Measurements from ENCODE around the gene GLP2R.

The GLP2R gene

DNA sequence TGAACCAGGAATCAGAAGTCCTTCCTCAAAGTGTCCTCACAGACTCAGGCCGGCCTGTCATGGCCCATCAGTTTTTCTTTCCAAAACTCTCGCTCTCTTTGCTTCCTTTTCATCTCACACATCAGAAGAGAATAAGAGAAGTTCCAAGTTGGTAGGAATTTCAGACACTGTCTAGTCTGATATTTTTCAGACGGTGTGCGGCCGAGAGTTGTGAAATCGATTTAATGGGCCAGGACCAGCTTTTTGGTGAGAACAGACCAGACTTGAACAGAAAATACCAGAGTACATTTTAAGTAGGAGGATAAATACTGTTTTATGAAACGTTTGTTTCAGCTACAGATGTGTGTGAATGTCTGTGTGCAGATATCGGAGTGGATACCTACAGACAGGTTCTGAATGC is 104.1 kb downstream of the GLP2R start:
- no peak for DNase-seq (ENCODE audit: extremely low read depth, low read depth)
- TF ChIP-seq, protein P1, sequence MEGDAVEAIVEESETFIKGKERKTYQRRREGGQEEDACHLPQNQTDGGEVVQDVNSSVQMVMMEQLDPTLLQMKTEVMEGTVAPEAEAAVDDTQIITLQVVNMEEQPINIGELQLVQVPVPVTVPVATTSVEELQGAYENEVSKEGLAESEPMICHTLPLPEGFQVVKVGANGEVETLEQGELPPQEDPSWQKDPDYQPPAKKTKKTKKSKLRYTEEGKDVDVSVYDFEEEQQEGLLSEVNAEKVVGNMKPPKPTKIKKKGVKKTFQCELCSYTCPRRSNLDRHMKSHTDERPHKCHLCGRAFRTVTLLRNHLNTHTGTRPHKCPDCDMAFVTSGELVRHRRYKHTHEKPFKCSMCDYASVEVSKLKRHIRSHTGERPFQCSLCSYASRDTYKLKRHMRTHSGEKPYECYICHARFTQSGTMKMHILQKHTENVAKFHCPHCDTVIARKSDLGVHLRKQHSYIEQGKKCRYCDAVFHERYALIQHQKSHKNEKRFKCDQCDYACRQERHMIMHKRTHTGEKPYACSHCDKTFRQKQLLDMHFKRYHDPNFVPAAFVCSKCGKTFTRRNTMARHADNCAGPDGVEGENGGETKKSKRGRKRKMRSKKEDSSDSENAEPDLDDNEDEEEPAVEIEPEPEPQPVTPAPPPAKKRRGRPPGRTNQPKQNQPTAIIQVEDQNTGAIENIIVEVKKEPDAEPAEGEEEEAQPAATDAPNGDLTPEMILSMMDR (IDR thresholded peaks at IDR 0.05; ENCODE audit: low read depth, low read length), result no peak

DNA sequence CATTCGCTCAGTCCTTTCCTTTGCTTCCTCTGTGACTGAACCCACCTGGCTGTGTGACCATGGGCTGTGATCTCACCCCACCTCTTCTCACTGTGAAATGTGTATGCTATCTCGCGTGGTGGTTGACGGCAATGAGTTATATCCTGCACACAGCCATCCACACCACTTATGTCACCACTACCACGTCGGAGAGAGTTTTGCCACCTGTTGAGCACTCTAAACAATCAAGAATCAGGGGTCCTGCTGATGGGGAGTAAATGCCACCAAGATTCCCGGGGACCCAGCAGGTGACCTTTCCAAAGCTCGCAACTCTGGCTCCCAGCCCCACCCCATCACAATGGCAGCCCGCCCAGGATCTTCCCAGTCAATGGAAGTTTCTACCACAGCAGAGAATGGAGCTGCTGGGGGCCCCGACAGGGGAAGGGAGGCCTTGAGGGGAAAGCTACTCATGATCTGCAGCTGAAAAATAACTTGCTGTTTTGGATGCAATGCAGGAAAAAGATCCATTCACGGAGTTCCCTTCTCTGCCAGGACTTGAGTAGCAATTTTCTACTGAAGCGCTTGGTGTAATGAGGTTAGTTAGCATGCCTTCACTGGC is 105.5 kb downstream of the GLP2R start:
- DNase-seq (ENCODE audit: extremely low read depth, low read depth), result no peak
- TF ChIP-seq, protein P1 (IDR thresholded peaks at IDR 0.05; ENCODE audit: low read depth, low read length), result no peak

DNA sequence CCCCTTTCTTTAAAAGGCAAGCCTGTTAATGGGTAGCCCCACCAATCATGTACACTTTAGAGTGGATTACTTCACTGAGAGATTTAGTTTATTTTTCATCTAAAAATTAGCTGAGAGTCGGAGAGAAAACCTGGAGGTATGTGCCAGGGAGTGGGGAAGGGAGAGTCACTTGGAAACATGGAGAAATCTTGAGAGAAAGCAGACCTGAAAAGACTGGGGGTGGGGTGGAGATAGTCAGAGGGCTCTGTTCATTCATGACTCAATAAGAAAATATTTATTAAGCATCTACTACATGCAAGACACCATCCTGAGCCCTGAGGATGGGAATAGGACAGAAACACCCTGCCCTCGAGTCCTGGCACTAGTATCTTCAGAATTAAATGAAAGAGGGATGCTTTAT is 106.8 kb downstream of the GLP2R start:
- TF ChIP-seq, protein P1 (IDR thresholded peaks at IDR 0.05; ENCODE audit: low read depth, low read length), result no peak
- no peak for DNase-seq (ENCODE audit: extremely low read depth, low read depth)

DNA sequence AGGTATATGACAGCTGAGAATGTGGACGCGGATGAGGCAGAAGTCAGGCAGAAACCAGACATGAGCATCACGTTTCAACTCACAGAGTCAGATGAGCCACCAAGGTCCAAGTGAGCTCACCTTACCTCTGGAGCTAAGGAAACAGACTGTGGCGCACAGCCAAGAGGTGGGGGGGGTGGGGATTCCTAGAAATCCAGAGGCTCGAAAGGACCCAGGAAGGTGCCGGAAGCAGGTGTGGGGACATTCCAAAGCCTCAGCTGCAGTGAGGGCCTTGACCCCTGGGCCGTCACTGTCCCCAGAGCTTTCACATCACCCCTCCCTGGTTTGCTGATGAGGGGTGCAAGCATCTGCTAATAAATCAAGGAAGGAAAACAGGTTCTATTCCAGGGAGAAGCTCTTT is 108.6 kb downstream of the GLP2R start:
- no peak for DNase-seq (ENCODE audit: extremely low read depth, low read depth)
- TF ChIP-seq, protein P1 (IDR thresholded peaks at IDR 0.05; ENCODE audit: low read depth, low read length), result no peak

DNA sequence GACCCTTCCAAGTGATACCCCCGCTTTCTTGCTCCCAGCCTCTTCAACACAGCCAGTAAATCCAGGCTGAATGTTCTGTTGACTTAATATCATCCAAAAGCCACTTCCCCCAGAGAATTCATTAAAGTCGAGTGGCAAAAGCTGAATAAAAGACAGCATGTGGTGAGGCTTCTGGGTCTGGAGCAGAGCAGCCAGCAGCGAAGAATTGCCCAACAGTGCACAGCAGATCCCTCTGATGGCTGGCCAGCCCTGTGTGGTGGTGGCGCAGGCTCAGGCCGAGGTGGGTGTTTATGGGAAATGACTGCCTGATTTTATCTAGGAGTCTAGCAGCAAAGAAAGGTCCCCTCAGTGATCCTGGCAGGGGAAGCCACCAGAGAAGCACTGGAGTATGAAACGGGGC is 109.7 kb downstream of the GLP2R start:
- TF ChIP-seq, protein P1 (IDR thresholded peaks at IDR 0.05; ENCODE audit: low read depth, low read length), result no peak
- DNase-seq (ENCODE audit: extremely low read depth, low read depth), result no peak

DNA sequence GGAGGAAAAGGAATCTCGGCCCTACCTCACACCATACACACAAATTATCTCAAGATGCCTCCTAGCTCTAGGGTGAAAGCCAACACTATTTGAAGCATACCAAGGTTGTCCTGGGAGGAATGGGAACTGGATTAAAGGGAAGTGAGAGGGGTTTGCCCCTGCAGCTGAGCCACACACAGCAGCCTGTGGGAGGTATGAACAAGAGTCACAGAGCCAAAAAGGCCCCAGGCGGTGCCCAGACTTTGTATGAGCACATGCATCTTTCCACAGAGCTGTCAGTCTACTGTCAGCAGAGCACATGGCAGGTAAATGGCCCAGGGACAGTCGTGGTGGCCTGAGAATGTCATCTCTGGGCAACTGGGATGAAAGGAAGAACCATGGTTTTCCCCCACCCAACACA is 110.4 kb downstream of the GLP2R start:
- TF ChIP-seq, protein P1 (IDR thresholded peaks at IDR 0.05; ENCODE audit: low read depth, low read length), result no peak

DNA sequence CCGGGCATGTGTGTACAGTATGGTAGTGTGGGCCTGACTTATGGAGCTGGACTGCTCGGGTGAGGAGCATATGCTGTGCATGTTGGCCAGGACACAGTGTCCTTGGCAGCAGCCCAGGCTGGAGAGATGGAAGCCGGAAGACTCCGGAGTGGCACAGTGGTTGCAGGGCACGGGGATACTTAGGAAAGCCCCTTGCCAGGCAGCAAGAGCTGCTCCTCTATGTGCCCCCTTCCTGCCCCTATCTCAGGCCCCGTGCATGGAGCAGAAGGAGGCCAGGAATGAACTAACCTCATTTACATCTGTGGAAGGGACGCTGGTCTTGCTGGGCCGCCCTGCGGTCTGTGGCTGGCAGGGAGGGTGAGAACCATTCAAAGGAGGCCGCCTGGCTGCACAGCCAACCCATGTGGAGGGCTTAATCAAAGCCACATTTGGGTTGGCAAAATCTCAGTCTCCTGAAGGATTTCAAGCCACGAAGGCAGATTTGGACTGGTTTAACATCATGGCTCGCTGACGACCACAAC is 111.6 kb downstream of the GLP2R start:
- peak; percentile 38 for DNase-seq (ENCODE audit: extremely low read depth, low read depth)
- TF ChIP-seq, protein P1 (IDR thresholded peaks at IDR 0.05; ENCODE audit: low read depth, low read length), result no peak

More for the DNA sequence above, 110.4 kb downstream of the GLP2R start:
- DNase-seq (ENCODE audit: extremely low read depth, low read depth), result no peak
